Breast epithelium (tissue), 3 donors: Measurements from ENCODE around the gene OSBPL5.

Experiments used
- POLR2A ChIP-seq: fragments of 450-650 bp; IDR thresholded peaks from one replicate; pipeline ENCODE4 v1.6.1; 2016; ENCODE audit warnings: antibody characterized with exemption, mild to moderate bottlenecking, moderate library complexity
- TF ChIP-seq, protein P1 (sequence below), 3 donors: fragments of 450-650 bp; IDR thresholded peaks; one replicate each; pipeline ENCODE4 v1.5.1; 2016 to 2017; ENCODE audit warnings: antibody characterized with exemption in 3 of 3, mild to moderate bottlenecking in 3 of 3, moderate library complexity in 3 of 3

DNA sequence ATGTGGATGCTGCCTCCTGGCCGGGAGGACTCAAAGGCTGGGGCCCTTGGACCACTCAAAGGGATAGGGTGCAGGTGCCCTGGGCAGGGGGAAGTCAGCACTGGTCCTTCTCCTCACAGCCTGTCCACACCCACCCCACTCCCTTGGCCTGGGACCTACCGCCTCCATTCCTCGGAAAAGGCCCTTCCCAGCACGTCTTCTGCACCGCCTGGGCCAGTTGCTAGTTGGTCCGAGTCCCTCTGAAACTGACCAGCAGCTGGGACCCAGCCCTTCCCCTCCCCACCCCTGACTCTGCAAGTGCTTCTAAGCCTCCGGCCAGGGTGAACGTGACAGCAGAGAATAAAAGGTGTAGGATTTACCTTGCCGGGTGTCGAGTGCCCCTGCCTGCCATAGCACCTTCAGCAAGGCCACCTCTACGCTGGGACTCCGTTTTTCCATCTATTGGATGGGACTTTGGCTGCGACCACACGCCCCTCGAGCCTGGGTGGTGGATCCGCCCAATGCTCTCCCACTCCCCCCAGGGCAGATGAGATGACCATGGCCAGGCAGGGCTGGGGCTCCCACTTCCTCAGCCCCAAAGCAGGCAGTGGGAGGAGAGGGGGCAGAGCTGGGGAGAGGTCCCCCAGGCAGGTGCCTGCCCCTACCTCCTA is 37.3 kb downstream of the OSBPL5 start:
- TF ChIP-seq, protein P1, sequence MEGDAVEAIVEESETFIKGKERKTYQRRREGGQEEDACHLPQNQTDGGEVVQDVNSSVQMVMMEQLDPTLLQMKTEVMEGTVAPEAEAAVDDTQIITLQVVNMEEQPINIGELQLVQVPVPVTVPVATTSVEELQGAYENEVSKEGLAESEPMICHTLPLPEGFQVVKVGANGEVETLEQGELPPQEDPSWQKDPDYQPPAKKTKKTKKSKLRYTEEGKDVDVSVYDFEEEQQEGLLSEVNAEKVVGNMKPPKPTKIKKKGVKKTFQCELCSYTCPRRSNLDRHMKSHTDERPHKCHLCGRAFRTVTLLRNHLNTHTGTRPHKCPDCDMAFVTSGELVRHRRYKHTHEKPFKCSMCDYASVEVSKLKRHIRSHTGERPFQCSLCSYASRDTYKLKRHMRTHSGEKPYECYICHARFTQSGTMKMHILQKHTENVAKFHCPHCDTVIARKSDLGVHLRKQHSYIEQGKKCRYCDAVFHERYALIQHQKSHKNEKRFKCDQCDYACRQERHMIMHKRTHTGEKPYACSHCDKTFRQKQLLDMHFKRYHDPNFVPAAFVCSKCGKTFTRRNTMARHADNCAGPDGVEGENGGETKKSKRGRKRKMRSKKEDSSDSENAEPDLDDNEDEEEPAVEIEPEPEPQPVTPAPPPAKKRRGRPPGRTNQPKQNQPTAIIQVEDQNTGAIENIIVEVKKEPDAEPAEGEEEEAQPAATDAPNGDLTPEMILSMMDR (IDR thresholded peaks at IDR 0.05): no peak
- TF ChIP-seq POLR2A: no peak
